K562 (cell line): Measurements from ENCODE around the gene SPTBN4.

Experiments
- HDGF ChIP-seq: fragments of 450-650 bp; IDR thresholded peaks from 2 replicates; pipeline ENCODE4 v1.6.1; 2016
- SP2 ChIP-seq: IDR thresholded peaks from 2 replicates; pipeline ENCODE4 v1.6.1; 2011; ENCODE audit warnings: mild to moderate bottlenecking, low read depth, low read length, moderate library complexity; ENCODE audit not compliant: poor library complexity, severe bottlenecking; ENCODE audit errors: extremely low read depth
- TF ChIP-seq, protein P1 (sequence below), 3 experiments: IDR thresholded peaks in 2 of 3; conservative IDR thresholded peaks in 1 of 3; 2 replicates each; pipeline ENCODE4 v1.5.1; 2011 to 2012; ENCODE audit warnings: low read length in 3 of 3, mild to moderate bottlenecking in 3 of 3, control low read depth in 2 of 3, improper control_type of control experiment in 1 of 3, inconsistent platforms in 1 of 3, low read depth in 1 of 3, mixed read lengths in 1 of 3, moderate library complexity in 1 of 3; ENCODE audit not compliant: insufficient read depth in 2 of 3

DNA sequence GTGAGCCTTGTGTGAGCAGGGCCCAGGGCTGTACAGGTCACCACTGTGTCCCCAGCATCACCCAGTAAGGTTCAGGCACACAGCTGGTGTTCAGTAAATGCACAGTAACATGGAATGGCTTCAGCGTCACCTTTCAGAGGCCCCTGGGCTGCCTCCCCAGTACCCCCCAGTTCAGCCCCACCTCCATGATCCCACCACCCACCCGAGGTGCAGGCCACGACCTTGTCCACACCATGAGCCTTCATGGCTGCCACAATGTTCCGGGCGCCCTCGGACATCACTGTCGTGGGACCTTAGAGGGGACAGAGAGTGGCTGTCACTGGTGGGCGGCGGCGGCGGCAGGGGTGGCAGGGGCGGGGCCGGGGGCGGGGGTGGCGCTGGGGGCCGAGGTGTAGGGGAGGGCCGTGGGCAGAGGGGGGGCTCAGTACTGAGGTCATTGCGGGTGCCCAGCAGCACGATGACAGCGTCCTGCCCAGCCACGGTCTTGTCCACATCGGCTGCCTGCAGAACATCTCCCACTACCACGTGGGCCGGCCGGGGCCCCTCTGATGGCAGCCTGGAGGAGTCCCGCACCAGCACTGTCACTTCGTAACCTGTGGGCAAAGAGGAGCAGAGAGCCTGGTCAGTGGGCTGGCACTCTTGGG, 8.7 kb upstream of the SPTBN4 start:
- TF ChIP-seq, protein P1, sequence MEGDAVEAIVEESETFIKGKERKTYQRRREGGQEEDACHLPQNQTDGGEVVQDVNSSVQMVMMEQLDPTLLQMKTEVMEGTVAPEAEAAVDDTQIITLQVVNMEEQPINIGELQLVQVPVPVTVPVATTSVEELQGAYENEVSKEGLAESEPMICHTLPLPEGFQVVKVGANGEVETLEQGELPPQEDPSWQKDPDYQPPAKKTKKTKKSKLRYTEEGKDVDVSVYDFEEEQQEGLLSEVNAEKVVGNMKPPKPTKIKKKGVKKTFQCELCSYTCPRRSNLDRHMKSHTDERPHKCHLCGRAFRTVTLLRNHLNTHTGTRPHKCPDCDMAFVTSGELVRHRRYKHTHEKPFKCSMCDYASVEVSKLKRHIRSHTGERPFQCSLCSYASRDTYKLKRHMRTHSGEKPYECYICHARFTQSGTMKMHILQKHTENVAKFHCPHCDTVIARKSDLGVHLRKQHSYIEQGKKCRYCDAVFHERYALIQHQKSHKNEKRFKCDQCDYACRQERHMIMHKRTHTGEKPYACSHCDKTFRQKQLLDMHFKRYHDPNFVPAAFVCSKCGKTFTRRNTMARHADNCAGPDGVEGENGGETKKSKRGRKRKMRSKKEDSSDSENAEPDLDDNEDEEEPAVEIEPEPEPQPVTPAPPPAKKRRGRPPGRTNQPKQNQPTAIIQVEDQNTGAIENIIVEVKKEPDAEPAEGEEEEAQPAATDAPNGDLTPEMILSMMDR (IDR thresholded peaks at IDR 0.05 in 2 of 3, conservative IDR thresholded peaks at IDR 0.05 in 1 of 3; ENCODE audit: insufficient read depth in 2 of 3, low read depth in 1 of 3, low read length in 3 of 3), result no peak
- TF ChIP-seq HDGF (no peak), SP2 (no peak)
